Suprapubic skin (tissue), 4 donors: ENCODE measurements around the gene RALGPS2. TPM values are rescaled to one million over a fixed set of nuclear protein-coding genes. Genes with fewer than 3 reads are reported as not detected.

Source experiments
- DNase-seq, 2 donors: peaks; one replicate each; pipeline ENCODE4 v3.0.0-alpha.2; 2019; ENCODE audit warnings: low spot score in 2 of 2
- H3K27ac ChIP-seq: fragments of 200-600 bp; sonication (generic); one replicate; pipeline ENCODE4 v1.5.1; 2019
- H3K27me3 ChIP-seq: fragments of 200-600 bp; sonication (generic); one replicate; pipeline ENCODE4 v1.5.1; 2019
- H3K36me3 ChIP-seq: fragments of 200-600 bp; sonication (generic); one replicate; pipeline ENCODE4 v1.5.1; 2019
- H3K4me1 ChIP-seq: fragments of 200-600 bp; sonication (generic); one replicate; pipeline ENCODE4 v1.5.1; 2019
- H3K4me3 ChIP-seq: fragments of 200-600 bp; sonication (generic); one replicate; pipeline ENCODE4 v1.5.1; 2019; ENCODE audit warnings: mild to moderate bottlenecking
- H3K9me3 ChIP-seq: fragments of 200-600 bp; sonication (generic); one replicate; pipeline ENCODE4 v1.5.1; 2019
- EP300 ChIP-seq: sonication (generic); formaldehyde crosslinking; IDR thresholded peaks from one replicate; pipeline ENCODE4 v1.6.1; 2017; ENCODE audit warnings: antibody characterized with exemption
- POLR2A ChIP-seq, 2 donors: fragments of 450-650 bp; IDR thresholded peaks; one replicate each; pipeline ENCODE4 v1.6.1; 2017; ENCODE audit warnings: antibody characterized with exemption in 2 of 2, mild to moderate bottlenecking in 2 of 2, moderate library complexity in 2 of 2
- POLR2AphosphoS5 ChIP-seq, 3 donors: sonication (generic); formaldehyde crosslinking; IDR thresholded peaks; one replicate each; pipeline ENCODE4 v1.6.1; 2017; ENCODE audit warnings: antibody characterized with exemption in 3 of 3
- WGBS: methylation state at CpG from one replicate; pipeline ENCODE4 v1.1.5; 2018; 5-methylcytosine and 5-hydroxymethylcytosine counted together
- total RNA-seq, 4 donors: library from RNA; depleted of rRNA; stranded (reverse); fragments of >200 nt; gene quantifications; one replicate each; pipeline ENCODE4 v1.1.0, GENCODE V29; 2016
- TF ChIP-seq, protein P1 (sequence below), 2 donors: fragments of 200-600 bp in 1 of 2; fragments of 450-650 bp in 1 of 2; sonication (generic) in 1 of 2; IDR thresholded peaks; one replicate each; pipeline ENCODE4 v1.5.1; 2016 to 2019; ENCODE audit warnings: antibody characterized with exemption in 2 of 2, mild to moderate bottlenecking in 1 of 2, moderate library complexity in 1 of 2

The RALGPS2 gene
- total RNA-seq, 4 donors from 2014 or later = 16.3 to 47.4 (median 27.8) TPM

- peaks cover 23% of the 10 kb centered on the region for H3K4me1 ChIP-seq
- H3K27me3 ChIP-seq = peaks cover 3% of the 10 kb centered on the region
- H3K9me3 ChIP-seq = no peaks in the 10 kb centered on the region
- H3K4me3 ChIP-seq = no peak overlapping the region
- TF ChIP-seq, protein P1, sequence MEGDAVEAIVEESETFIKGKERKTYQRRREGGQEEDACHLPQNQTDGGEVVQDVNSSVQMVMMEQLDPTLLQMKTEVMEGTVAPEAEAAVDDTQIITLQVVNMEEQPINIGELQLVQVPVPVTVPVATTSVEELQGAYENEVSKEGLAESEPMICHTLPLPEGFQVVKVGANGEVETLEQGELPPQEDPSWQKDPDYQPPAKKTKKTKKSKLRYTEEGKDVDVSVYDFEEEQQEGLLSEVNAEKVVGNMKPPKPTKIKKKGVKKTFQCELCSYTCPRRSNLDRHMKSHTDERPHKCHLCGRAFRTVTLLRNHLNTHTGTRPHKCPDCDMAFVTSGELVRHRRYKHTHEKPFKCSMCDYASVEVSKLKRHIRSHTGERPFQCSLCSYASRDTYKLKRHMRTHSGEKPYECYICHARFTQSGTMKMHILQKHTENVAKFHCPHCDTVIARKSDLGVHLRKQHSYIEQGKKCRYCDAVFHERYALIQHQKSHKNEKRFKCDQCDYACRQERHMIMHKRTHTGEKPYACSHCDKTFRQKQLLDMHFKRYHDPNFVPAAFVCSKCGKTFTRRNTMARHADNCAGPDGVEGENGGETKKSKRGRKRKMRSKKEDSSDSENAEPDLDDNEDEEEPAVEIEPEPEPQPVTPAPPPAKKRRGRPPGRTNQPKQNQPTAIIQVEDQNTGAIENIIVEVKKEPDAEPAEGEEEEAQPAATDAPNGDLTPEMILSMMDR (IDR thresholded peaks at IDR 0.05) = no peak
- no peak for TF ChIP-seq POLR2A (IDR thresholded peaks at IDR 0.05)
- TF ChIP-seq EP300 = no peak
- no peak for TF ChIP-seq POLR2AphosphoS5 (IDR thresholded peaks at IDR 0.05)
- WGBS = 42% methylated on average over 3 of the region's 5 CpGs
- no peak overlapping the region for H3K27ac ChIP-seq
- DNase-seq = no peak
- H3K36me3 ChIP-seq = no peaks in the 10 kb centered on the region
Observed at GRCh38 chr1:178953034-178953433, 228.0 kb downstream of the RALGPS2 start.

DNA sequence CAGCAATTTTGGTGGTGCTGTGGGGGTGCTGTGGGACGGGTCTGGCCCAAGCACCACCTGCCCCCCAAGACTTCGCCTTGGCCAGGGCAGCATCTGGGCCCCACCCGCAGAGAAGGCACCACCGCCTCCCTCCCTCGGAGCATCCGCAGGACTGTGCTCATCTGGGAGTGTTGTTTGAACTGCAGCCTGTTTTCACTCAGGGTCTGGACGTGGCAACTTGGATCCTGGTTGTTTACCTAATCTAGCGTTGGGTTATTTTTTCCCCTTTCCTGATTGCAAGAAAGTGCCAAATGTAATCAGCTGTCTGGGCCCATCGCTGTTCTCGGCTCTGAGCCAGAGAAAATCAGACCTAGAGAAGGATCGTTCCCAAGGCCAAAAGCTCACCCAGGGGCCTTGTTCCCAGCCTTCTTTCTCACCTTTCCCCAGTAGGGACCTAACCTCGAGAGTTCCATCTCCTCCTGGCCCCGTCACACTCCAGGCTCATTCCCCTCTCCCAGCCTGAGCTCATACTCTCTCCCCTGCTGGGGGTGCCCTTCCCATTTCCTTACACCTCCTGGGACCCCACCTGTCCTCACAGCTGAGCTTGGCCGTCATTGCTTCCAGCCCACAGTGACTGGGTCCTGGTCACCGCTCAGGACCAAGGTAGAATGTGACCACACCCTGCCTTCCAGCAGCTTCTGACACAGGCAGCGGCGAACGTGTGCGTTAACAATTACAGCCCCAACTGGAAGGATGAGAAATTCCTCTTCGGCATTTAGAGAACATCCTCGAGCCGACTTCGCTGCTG is 228.7 kb downstream of the RALGPS2 start:
- no peak for DNase-seq
- Histone ChIP-seq H3K9me3 (no peaks in the 10 kb centered on the region), H3K4me1 (peaks cover 23% of the 10 kb centered on the region), H3K27me3 (peaks cover 3% of the 10 kb centered on the region), H3K36me3 (no peaks in the 10 kb centered on the region), H3K4me3 (no peak overlapping the region), H3K27ac (no peak overlapping the region)
- TF ChIP-seq EP300 (no peak), POLR2A (IDR thresholded peaks at IDR 0.05) (no peak), POLR2AphosphoS5 (IDR thresholded peaks at IDR 0.05) (no peak)
- TF ChIP-seq, protein P1 (IDR thresholded peaks at IDR 0.05) = no peak
- whole genome bisulfite sequencing = 56% methylated on average over 17 of the region's 23 CpGs

DNA sequence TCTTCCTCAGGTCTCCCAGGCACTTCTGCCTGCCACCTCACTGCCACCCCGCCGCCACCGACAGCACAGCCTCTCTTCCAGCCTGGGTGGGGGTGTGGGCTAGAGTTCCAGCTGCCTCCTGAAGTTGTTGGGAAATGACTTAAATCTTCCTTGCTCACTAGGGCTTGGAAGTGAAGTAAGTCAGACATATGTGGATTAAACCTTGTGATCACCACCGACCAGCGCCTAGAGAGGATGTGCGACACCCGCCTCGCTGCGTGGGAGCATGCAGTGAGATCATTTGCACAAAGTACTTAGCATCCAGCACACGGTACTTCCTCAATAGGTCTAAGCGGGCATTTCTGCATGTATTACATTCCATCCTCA is 229.3 kb downstream of the RALGPS2 start:
- DNase-seq = no peak
- Histone ChIP-seq H3K36me3 (no peaks in the 10 kb centered on the region), H3K27ac (no peak overlapping the region), H3K9me3 (no peaks in the 10 kb centered on the region), H3K4me1 (peaks cover 23% of the 10 kb centered on the region), H3K27me3 (peaks cover 3% of the 10 kb centered on the region), H3K4me3 (no peak overlapping the region)
- 88% methylated on average over 11 of the region's 11 CpGs for WGBS
- TF ChIP-seq, protein P1 (IDR thresholded peaks at IDR 0.05) = no peak
- TF ChIP-seq EP300 = no peak
- TF ChIP-seq POLR2AphosphoS5 (IDR thresholded peaks at IDR 0.05) = no peak
- no peak for TF ChIP-seq POLR2A (IDR thresholded peaks at IDR 0.05)

- TF ChIP-seq EP300 (no peak), POLR2A (IDR thresholded peaks at IDR 0.05) (no peak), POLR2AphosphoS5 (IDR thresholded peaks at IDR 0.05) (no peak)
- TF ChIP-seq, protein P1 (IDR thresholded peaks at IDR 0.05) = no peak
- WGBS = 70% methylated on average over 6 of the region's 6 CpGs
- H3K36me3 ChIP-seq = no peaks in the 10 kb centered on the region
- peaks cover 23% of the 10 kb centered on the region for H3K4me1 ChIP-seq
- H3K9me3 ChIP-seq = no peaks in the 10 kb centered on the region
- no peak for DNase-seq
- H3K27me3 ChIP-seq = peaks cover 3% of the 10 kb centered on the region
- H3K27ac ChIP-seq = no peak overlapping the region
- no peak overlapping the region for H3K4me3 ChIP-seq
Observed at GRCh38 chr1:178954937-178955336, 229.9 kb downstream of the RALGPS2 start.

DNA sequence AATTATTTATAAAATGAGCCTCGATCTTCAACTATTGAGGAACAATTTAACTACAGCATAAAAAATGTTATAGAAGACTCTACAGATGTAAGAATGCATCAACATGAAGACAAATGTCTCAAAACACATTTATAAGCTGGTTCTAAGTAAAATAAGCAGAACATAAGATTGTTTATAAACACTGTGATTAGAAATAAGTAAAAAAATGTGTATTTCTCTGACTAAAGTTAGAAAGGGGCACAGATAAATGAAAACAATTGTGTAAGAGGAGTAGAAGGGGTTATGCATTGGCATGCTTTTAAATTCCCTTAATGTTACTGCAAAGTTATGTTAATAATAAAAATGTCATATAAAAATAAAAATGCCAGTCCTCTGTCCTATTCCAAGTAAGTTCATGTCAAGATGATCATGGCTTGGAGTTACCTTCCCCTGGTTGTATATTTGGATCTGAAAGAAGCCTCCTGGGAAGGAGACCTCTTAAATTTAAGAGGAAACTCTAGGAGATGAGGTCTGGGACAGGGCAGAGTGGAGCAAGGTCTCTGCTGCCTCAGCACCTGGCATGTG is 230.4 kb downstream of the RALGPS2 start:
- TF ChIP-seq POLR2A (IDR thresholded peaks at IDR 0.05) (no peak), POLR2AphosphoS5 (IDR thresholded peaks at IDR 0.05) (no peak), EP300 (no peak)
- TF ChIP-seq, protein P1 (IDR thresholded peaks at IDR 0.05) = no peak
- Histone ChIP-seq H3K9me3 (no peaks in the 10 kb centered on the region), H3K36me3 (no peaks in the 10 kb centered on the region), H3K27ac (no peak overlapping the region), H3K4me1 (peaks cover 23% of the 10 kb centered on the region), H3K4me3 (no peak overlapping the region), H3K27me3 (peaks cover 3% of the 10 kb centered on the region)
- WGBS = 68% methylated on average over 1 of the region's 1 CpG
- DNase-seq = no peak
